IPS-NIHi7 (cell line): ENCODE measurements around the gene SLCO4A1.

Source experiments
- DNase-seq: peaks from one replicate; pipeline ENCODE4 v3.0.0; 2012; ENCODE audit warnings: mixed read lengths; ENCODE audit errors: extremely low spot score

SLCO4A1 gene

GRCh38 chr20:62642051-62642665 is at the start of gene SLCO4A1:
Gene SLCO4A1 (plus strand): TSS chr20:62642503. CDS start chr20:62656455, 13,952 bp downstream.
- DNase-seq = peak; percentile 81

GRCh38 chr20:62592506-62593177 is 49.7 kb upstream of the SLCO4A1 start:
- no peak for DNase-seq

- DNase-seq = no peak
Measured at GRCh38 chr20:62593616-62594015, 48.7 kb upstream of the SLCO4A1 start.

- DNase-seq = no peak
Measured at GRCh38 chr20:62595069-62595468, 47.2 kb upstream of the SLCO4A1 start.

- no peak for DNase-seq
Measured at GRCh38 chr20:62595491-62595890, 46.8 kb upstream of the SLCO4A1 start.

GRCh38 chr20:62596486-62596885 is 45.8 kb upstream of the SLCO4A1 start:
- no peak for DNase-seq

GRCh38 chr20:62596921-62597320 is 45.4 kb upstream of the SLCO4A1 start:
- DNase-seq = no peak

GRCh38 chr20:62597416-62598115 is 44.7 kb upstream of the SLCO4A1 start:
- no peak for DNase-seq

GRCh38 chr20:62598761-62599194 is 43.5 kb upstream of the SLCO4A1 start:
- no peak for DNase-seq

- no peak for DNase-seq
Measured at GRCh38 chr20:62599216-62600110, 42.8 kb upstream of the SLCO4A1 start.

- no peak for DNase-seq
Measured at GRCh38 chr20:62601172-62601571, 41.1 kb upstream of the SLCO4A1 start.

GRCh38 chr20:62601714-62602113 is 40.6 kb upstream of the SLCO4A1 start:
- DNase-seq = no peak

GRCh38 chr20:62602550-62602949 is 39.8 kb upstream of the SLCO4A1 start:
- no peak for DNase-seq

GRCh38 chr20:62603021-62603906 is 39.0 kb upstream of the SLCO4A1 start:
- DNase-seq = no peak

GRCh38 chr20:62603907-62604785 is 38.2 kb upstream of the SLCO4A1 start:
- no peak for DNase-seq

GRCh38 chr20:62604796-62605195 is 37.5 kb upstream of the SLCO4A1 start:
- DNase-seq = no peak

GRCh38 chr20:62605236-62605943 is 36.9 kb upstream of the SLCO4A1 start:
- DNase-seq = no peak

- DNase-seq = no peak
Measured at GRCh38 chr20:62606016-62606415, 36.3 kb upstream of the SLCO4A1 start.

GRCh38 chr20:62606551-62607201 is 35.6 kb upstream of the SLCO4A1 start:
- DNase-seq = no peak
